Adrenal gland (tissue), 12 donors: ENCODE results near the gene HHIPL1. TPM values are rescaled to one million over a fixed set of nuclear protein-coding genes. Genes with fewer than 3 reads are reported as not detected.

Source experiments
- DNase-seq, 7 donors: peaks; one replicate each; pipeline ENCODE4 v3.0.0-alpha.2; 2019 to 2020
- H3K27ac ChIP-seq, 5 donors: fragments of 200-600 bp; sonication (generic) in 4 of 5; 1 replicate in 3 of 5; 2 replicates in 2 of 5; pipeline versions ENCODE4 v1.5.1 to v1.8.0; 2016 to 2020; ENCODE audit warnings: mild to moderate bottlenecking in 1 of 5
- H3K27me3 ChIP-seq: fragments of 200-600 bp; 2 replicates; pipeline ENCODE4 v1.8.0; 2021
- H3K36me3 ChIP-seq, 2 donors: fragments of 200-600 bp; replicated peaks in 1 of 2; 1 replicate in 1 of 2; 2 replicates in 1 of 2; pipeline versions ENCODE4 v1.5.1 to v1.8.0; 2018 to 2022
- H3K4me1 ChIP-seq, 2 donors: fragments of 200-600 bp; replicated peaks in 1 of 2; 1 replicate in 1 of 2; 2 replicates in 1 of 2; pipeline versions ENCODE4 v1.5.1 to v1.8.0; 2018 to 2021
- H3K4me3 ChIP-seq, 4 donors: fragments of 200-600 bp; sonication (generic) in 3 of 4; one replicate each; pipeline ENCODE4 v1.5.1; 2016 to 2018
- H3K9me3 ChIP-seq, 3 donors: fragments of 200-600 bp; sonication (generic) in 1 of 3; replicated peaks in 1 of 3; 1 replicate in 2 of 3; 2 replicates in 1 of 3; pipeline versions ENCODE4 v1.5.1 to v1.8.0; 2016 to 2021
- CTCF ChIP-seq, 6 experiments: fragments of 450-650 bp in 4 of 6; fragments of 200-600 bp in 2 of 6; sonication (generic) in 1 of 6; IDR thresholded peaks; 1 replicate in 5 of 6; 2 replicates in 1 of 6; pipeline versions ENCODE4 v1.5.1 to v1.8.0; 2016 to 2021; ENCODE audit warnings: antibody characterized with exemption in 6 of 6, mild to moderate bottlenecking in 2 of 6, moderate library complexity in 1 of 6
- POLR2A ChIP-seq, 2 donors: fragments of 450-650 bp; IDR thresholded peaks; one replicate each; pipeline ENCODE4 v1.6.1; 2017; ENCODE audit warnings: antibody characterized with exemption in 2 of 2, mild to moderate bottlenecking in 2 of 2, moderate library complexity in 1 of 2
- WGBS, 4 donors: extraction: QIAGEN DNeasy Blood & Tissue Kit in 2 of 4; methylation state at CpG; one replicate each; pipeline versions ENCODE4 v1.1.5 to v1.1.7; 2013 to 2017; 5-methylcytosine and 5-hydroxymethylcytosine counted together
- intact Hi-C, 2 donors: fragments of 100-400 bp; cut with DNase I; formaldehyde crosslinking; loops; one replicate each; pipeline versions ENCODE4 v1.14.1 to v1.15.0; 2022 to 2023
- polyA plus RNA-seq, 3 donors: library from polyadenylated mRNA; stranded (reverse); fragments of 200-250 nt in 2 of 3; fragments of 350-450 nt in 1 of 3; fragmentation: Illumina TruSeq in 1 of 3; extraction: RNeasy Lipid Tissue Mini Kit (QIAGEN cat#74804) in 1 of 3; gene quantifications; one replicate each; pipeline ENCODE4 v1.2.3, GENCODE V29; 2013 to 2014
- total RNA-seq, 9 donors: library from RNA; depleted of rRNA in 4 of 9; stranded (reverse); fragments of >200 nt in 4 of 9; fragments of 120-200 nt in 1 of 9; fragmentation: NEBNext Ultra II Directional in 1 of 9; extraction: Animal tissue kit (Norgen Biotek cat#: 25700) in 1 of 9; gene quantifications; one replicate each; pipeline versions ENCODE4 v1.1.0 to v1.2.4, GENCODE V29; 2013 to 2023
- donor health status: healthy with polysubstance abuse.
- donor health status: Bipolar disorder and iron deficiency.
- donor health status: DM: yes; HTN: yes; CAD: no.
- donor health status: DM: no; HTN: no; CAD: no.
- donor health status: DM: no; HTN: no; CAD: no.
- donor health status: DM: yes; HTN: yes; CAD: no.

HHIPL1 gene
- total and polyA plus RNA-seq, 12 donors, result 0.20 to 2.9 (median 1.3) TPM

- DNase-seq, result peak in 1 of 7 donors; percentile 40
Observed at GRCh38 chr14:99698642-99699041, 53.7 kb downstream of the HHIPL1 start.

GRCh38 chr14:99699085-99699760 lies 54.3 kb downstream of the HHIPL1 start:
- WGBS, 4 donors, result 79 to 85% (median 82%) methylated on average over 11 to 12 of the region's 12 CpGs
- intact Hi-C loops, result no loop called here

More at GRCh38 chr14:99698642-99699041, 53.7 kb downstream of the HHIPL1 start:
- Histone ChIP-seq H3K27ac (no peak overlapping the region), H3K4me1 (no peaks in the 10 kb centered on the region), H3K9me3 (peaks cover 0 to 2% (median 0%) of the 10 kb centered on the region in 3 donors), H3K27me3 (no peaks in the 10 kb centered on the region), H3K4me3 (no peak overlapping the region), H3K36me3 (no peaks in the 10 kb centered on the region)
- WGBS, 4 donors, result 66 to 82% (median 70%) methylated on average over 5 of the region's 5 CpGs
- TF ChIP-seq POLR2A (IDR thresholded peaks at IDR 0.05), result no peak
- TF ChIP-seq CTCF (IDR thresholded peaks at IDR 0.05), result no peak
- intact Hi-C loops, result no loop called here

GRCh38 chr14:99699861-99700260 lies 54.9 kb downstream of the HHIPL1 start:
- no peak for TF ChIP-seq CTCF (IDR thresholded peaks at IDR 0.05)
- no peak for TF ChIP-seq POLR2A (IDR thresholded peaks at IDR 0.05)
- no peaks in the 10 kb centered on the region for H3K36me3 ChIP-seq
- no peaks in the 10 kb centered on the region for H3K4me1 ChIP-seq
- H3K27me3 ChIP-seq, result no peaks in the 10 kb centered on the region
- peak in 1 of 7 donors; percentile 36 for DNase-seq
- intact Hi-C loops, result no loop called here
- H3K27ac ChIP-seq, result no peak overlapping the region
- no peak overlapping the region for H3K4me3 ChIP-seq
- peaks cover 0 to 3% (median 0%) of the 10 kb centered on the region in 3 donors for H3K9me3 ChIP-seq
- WGBS, 4 donors, result 90 to 95% (median 92%) methylated on average over 14 to 16 of the region's 16 CpGs

More at GRCh38 chr14:99699085-99699760, 54.3 kb downstream of the HHIPL1 start:
- H3K9me3 ChIP-seq, result peaks cover 0 to 3% (median 0%) of the 10 kb centered on the region in 3 donors
- H3K27me3 ChIP-seq, result no peaks in the 10 kb centered on the region
- TF ChIP-seq CTCF (IDR thresholded peaks at IDR 0.05) (no peak), POLR2A (IDR thresholded peaks at IDR 0.05) (no peak)
- no peaks in the 10 kb centered on the region for H3K4me1 ChIP-seq
- no peak overlapping the region for H3K27ac ChIP-seq
- H3K36me3 ChIP-seq, result no peaks in the 10 kb centered on the region
- peak in 1 of 7 donors; percentile 15 for DNase-seq
- no peak overlapping the region for H3K4me3 ChIP-seq

- intact Hi-C loops, result no loop called here
- DNase-seq, result peak in 1 of 7 donors; percentile 9
- Histone ChIP-seq H3K4me3 (no peak overlapping the region), H3K9me3 (peaks cover 0 to 3% (median 0%) of the 10 kb centered on the region in 3 donors), H3K27ac (no peak overlapping the region), H3K4me1 (no peaks in the 10 kb centered on the region), H3K27me3 (no peaks in the 10 kb centered on the region), H3K36me3 (no peaks in the 10 kb centered on the region)
- 95 to 99% (median 97%) methylated on average over 6 of the region's 6 CpGs for WGBS, 4 donors
- TF ChIP-seq CTCF (IDR thresholded peaks at IDR 0.05) (no peak), POLR2A (IDR thresholded peaks at IDR 0.05) (no peak)
Observed at GRCh38 chr14:99700379-99700778, 55.5 kb downstream of the HHIPL1 start.
